ENCODE results near the gene ADGRA3.
A peak's percentile ranks its signal among the peaks of the same experiment; 100 is the strongest.

Gene ADGRA3

DNA sequence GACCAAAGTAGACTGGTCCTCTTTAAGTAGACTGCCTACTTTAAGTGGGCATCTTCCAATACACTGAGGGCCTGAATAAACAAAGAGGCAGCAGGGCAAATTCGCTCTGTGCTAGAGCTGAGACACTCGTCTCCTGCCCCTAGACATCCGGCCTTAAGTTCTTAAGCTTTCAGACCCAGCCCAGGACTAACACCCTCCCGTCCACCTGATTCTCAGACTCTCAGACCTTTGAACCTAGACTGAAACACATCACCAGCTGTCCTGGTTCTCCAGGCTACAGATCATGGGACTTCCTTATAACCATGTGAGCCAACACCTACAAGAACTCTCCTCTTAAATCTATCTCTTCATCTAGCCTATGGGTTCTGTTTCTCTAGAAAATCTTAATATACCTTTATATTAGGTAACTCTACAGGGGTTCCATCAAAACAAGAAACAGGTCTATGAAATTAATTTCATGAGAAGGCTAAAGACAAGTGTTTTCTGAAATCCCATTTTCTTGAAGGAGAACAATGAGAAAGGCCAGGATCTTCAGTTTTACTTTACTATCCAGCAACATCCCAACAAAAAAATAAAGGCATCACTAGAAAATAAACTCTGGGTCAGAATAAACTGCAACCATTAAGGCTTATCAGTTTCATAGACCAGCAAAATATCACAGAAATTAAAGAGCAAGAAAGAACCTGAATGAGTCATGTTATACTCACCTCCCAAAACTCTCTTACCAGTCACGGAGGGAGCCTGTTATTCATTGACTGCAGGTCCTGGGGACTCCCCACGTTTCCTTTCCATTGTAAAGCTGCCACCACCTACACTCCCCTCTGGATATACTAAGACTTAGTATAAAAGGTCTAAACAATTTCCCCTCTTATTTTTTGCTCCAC lies 14.8 kb downstream of the ADGRA3 start:
- DNase-seq (ENCODE audit: low spot score) (no peak), ATAC-seq (ENCODE audit: low read depth) (peak; percentile 85)
- no peaks in the 10 kb centered on the region for H3K27me3 ChIP-seq (ENCODE audit: insufficient read depth, poor library complexity, severe bottlenecking)
- no peak overlapping the region for H3K27ac ChIP-seq (ENCODE audit: poor library complexity, severe bottlenecking)
- TF ChIP-seq, protein P1, sequence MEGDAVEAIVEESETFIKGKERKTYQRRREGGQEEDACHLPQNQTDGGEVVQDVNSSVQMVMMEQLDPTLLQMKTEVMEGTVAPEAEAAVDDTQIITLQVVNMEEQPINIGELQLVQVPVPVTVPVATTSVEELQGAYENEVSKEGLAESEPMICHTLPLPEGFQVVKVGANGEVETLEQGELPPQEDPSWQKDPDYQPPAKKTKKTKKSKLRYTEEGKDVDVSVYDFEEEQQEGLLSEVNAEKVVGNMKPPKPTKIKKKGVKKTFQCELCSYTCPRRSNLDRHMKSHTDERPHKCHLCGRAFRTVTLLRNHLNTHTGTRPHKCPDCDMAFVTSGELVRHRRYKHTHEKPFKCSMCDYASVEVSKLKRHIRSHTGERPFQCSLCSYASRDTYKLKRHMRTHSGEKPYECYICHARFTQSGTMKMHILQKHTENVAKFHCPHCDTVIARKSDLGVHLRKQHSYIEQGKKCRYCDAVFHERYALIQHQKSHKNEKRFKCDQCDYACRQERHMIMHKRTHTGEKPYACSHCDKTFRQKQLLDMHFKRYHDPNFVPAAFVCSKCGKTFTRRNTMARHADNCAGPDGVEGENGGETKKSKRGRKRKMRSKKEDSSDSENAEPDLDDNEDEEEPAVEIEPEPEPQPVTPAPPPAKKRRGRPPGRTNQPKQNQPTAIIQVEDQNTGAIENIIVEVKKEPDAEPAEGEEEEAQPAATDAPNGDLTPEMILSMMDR (IDR thresholded peaks at IDR 0.05; ENCODE audit: poor library complexity, severe bottlenecking), result no peak
- H3K9me3 ChIP-seq (ENCODE audit: severe bottlenecking), result no peaks in the 10 kb centered on the region
- H3K36me3 ChIP-seq (ENCODE audit: low read depth), result no peaks in the 10 kb centered on the region
- no peaks in the 10 kb centered on the region for H3K4me1 ChIP-seq (ENCODE audit: insufficient read depth, poor library complexity, severe bottlenecking)
- H3K4me3 ChIP-seq (ENCODE audit: severe bottlenecking), result no peak overlapping the region

DNA sequence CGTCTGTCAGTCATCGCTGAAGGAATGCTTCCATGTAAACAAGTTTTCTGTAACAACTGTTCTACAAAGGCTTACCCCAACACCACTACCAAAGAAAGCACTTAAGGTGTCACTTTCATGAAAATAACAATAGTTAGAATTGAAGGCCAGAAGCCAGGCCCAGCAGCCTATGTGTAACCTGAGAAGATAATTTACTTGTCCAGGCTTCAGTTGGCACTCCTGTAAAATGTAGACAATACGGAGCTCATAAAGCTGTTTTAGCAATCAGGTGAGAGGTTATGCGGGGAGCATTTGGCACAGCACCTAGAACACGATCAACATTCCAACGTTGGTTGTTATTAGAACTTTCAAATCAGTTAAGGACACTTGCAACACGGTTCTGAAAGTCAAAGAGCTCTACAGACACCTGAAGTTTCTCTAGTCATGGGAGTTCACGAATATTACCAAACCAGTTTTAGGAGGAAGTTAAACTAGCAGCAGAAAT lies 15.7 kb downstream of the ADGRA3 start:
- Histone ChIP-seq H3K4me3 (ENCODE audit: severe bottlenecking) (no peak overlapping the region), H3K9me3 (ENCODE audit: severe bottlenecking) (no peaks in the 10 kb centered on the region), H3K27ac (ENCODE audit: poor library complexity, severe bottlenecking) (no peak overlapping the region), H3K4me1 (ENCODE audit: insufficient read depth, poor library complexity, severe bottlenecking) (no peaks in the 10 kb centered on the region), H3K36me3 (ENCODE audit: low read depth) (no peaks in the 10 kb centered on the region), H3K27me3 (ENCODE audit: insufficient read depth, poor library complexity, severe bottlenecking) (no peaks in the 10 kb centered on the region)
- TF ChIP-seq, protein P1 (IDR thresholded peaks at IDR 0.05; ENCODE audit: poor library complexity, severe bottlenecking), result no peak
- DNase-seq (ENCODE audit: low spot score) (no peak), ATAC-seq (ENCODE audit: low read depth) (peak; percentile 70)

DNA sequence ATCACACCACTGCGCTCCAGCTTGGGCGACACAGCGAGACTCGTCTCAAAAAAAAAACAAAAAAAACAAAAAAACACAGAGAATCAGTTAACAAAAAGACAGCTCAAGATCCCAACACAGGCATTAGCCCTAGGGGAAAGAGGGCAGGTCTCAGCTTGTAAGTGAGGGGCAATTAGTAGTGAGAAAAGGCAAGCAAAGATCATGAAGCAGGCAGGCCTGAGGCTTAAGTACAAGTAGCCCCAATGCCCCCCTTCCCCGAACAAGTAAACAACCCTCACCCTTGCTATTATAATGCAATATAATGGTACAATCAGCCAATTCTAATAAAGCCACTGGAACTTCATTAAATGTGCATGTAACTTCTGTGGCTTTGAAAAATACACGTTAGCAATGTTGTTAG lies 17.0 kb downstream of the ADGRA3 start:
- TF ChIP-seq, protein P1 (IDR thresholded peaks at IDR 0.05; ENCODE audit: poor library complexity, severe bottlenecking), result no peak
- no peak for DNase-seq (ENCODE audit: low spot score)
- H3K9me3 ChIP-seq (ENCODE audit: severe bottlenecking), result no peaks in the 10 kb centered on the region

DNA sequence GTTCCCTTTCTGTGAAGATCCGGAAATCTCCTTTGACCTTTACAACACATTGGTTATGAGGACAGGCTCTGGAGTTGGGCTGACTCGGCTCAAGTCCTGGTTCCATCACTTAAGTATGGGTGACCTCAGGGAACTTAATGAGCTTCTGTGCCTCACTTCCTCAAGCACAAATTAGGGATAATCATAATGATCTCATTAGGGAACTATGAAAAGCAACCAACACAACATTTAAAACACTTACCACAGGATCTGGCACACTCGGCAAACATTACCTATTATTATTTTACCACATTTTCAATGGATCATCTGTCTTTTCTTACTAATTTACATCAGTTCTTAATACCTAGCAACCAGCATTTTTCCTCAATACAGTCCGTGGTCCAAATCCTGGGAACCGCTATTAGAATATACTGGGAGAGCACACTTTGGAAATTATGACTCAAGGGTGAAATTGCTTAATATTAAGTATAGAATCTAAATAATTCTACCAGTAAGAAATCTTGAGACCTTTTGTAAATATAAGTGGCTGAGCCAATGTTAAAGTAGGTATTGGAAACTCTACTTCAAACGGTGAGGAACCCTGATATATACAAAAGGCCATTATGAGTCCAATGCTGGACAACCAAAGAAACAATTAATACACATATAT lies 19.6 kb downstream of the ADGRA3 start:
- Histone ChIP-seq H3K9me3 (ENCODE audit: severe bottlenecking) (no peaks in the 10 kb centered on the region), H3K4me1 (ENCODE audit: insufficient read depth, poor library complexity, severe bottlenecking) (no peaks in the 10 kb centered on the region), H3K27me3 (ENCODE audit: insufficient read depth, poor library complexity, severe bottlenecking) (no peaks in the 10 kb centered on the region), H3K27ac (ENCODE audit: poor library complexity, severe bottlenecking) (no peak overlapping the region), H3K4me3 (ENCODE audit: severe bottlenecking) (no peak overlapping the region), H3K36me3 (ENCODE audit: low read depth) (no peaks in the 10 kb centered on the region)
- no peak for ATAC-seq (ENCODE audit: low read depth)
- TF ChIP-seq, protein P1 (IDR thresholded peaks at IDR 0.05; ENCODE audit: poor library complexity, severe bottlenecking), result no peak
- no peak for DNase-seq (ENCODE audit: low spot score)

More for the DNA sequence above, 17.0 kb downstream of the ADGRA3 start:
- H3K27me3 ChIP-seq (ENCODE audit: insufficient read depth, poor library complexity, severe bottlenecking), result no peaks in the 10 kb centered on the region
- no peak for ATAC-seq (ENCODE audit: low read depth)
- no peaks in the 10 kb centered on the region for H3K4me1 ChIP-seq (ENCODE audit: insufficient read depth, poor library complexity, severe bottlenecking)
- H3K4me3 ChIP-seq (ENCODE audit: severe bottlenecking), result no peak overlapping the region
- H3K27ac ChIP-seq (ENCODE audit: poor library complexity, severe bottlenecking), result no peak overlapping the region
- H3K36me3 ChIP-seq (ENCODE audit: low read depth), result no peaks in the 10 kb centered on the region
